ENCODE results near the gene RBBP9.
A peak's percentile ranks its signal among the peaks of the same experiment; 100 is the strongest.
"Not testable (repeated sequence)": the region's sequence is repeated elsewhere in the genome, so short reads cannot be mapped to it uniquely, and the experiment has no call there.

The RBBP9 gene

DNA sequence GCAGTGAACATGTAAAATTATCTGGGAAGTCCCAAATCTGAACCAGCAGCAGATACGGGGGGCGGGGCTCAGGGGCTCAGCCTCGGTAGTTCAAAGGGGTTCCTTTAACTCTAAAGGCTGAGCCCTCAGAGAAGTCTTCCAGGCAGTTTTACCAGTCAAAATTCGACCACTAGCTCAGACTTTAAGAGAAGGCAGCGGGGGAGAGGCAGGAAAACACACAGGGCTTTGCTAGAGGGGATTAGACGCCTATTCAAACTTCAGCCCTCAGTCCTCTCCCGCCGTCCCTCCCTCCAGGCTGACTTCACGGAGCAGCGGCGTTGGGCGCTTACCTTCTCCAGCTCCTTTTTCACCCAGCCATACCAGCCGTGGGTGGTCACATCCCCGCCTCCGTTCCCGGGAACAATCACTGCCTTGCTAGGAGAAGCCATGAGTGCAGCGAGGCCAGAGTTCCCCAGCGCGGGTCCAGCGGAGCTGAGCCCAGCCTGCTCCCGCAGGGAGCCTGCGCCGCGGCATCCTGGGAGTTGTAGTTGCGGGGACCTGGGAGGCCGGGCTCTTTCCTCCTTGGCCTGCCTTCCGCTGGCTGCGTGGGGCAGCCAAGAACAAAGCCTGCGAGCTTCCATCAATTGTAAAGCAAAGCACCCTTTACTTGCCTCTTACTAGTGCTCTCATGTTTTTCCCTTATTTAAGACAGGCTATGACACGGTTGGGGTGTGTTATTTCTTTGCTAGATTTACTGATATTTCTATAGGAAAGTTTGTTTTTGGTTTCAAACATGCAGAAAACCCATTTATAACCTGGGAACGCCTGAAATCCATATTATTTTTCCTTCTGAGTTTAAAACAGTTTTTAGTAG, at the start of gene RBBP9:
Gene RBBP9 (minus strand): TSS at position 486 of the 853 bp plus-strand sequence. CDS start 58 bp downstream, at position 428.
- DNase-seq = peak; percentile 90

- DNase-seq = no peak
Observed at GRCh38 chr20:18545566-18545965, 48.5 kb upstream of the RBBP9 start.

DNA sequence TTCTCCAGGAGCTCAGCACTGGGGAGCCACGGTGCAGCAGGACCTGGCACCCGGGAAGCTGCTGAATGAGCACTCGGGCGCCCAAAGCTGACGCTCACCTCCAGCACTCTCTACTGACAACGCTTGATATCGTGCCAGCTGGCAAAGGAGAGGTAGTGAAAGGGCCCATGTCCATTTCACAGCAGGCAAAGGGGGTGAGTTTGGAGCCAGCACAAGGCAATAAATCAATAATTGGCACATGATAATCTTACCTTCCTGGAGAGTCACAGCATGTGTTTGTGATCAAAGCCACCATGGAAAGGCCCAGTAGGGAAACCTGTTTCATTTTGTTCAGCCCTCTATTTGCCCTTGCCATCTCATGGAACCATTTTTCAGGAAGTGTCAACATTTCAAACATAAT, 46.9 kb upstream of the RBBP9 start:
- no peak for DNase-seq

- DNase-seq = no peak
Observed at GRCh38 chr20:18543216-18543615, 46.2 kb upstream of the RBBP9 start.

DNA sequence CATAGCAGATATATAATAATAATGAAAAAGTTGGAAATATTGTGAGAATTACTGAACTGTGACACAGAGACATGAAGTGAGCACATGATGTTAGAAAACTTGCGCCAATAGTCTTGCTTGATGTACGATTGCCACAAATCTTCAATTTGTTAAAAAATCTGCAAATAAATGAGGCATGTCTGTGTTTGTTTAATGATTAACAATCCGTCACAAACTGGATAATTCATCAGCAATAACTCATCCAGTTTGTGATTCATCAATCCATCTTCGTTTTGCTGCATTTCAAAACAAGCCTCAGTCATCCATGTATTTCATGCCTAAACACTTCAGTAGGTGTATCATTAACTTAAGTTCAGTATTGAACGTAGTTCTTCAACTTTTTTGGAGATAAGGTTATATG, 44.7 kb upstream of the RBBP9 start:
- DNase-seq = no peak

GRCh38 chr20:18537651-18538050, 40.6 kb upstream of the RBBP9 start:
- no peak for DNase-seq

DNA sequence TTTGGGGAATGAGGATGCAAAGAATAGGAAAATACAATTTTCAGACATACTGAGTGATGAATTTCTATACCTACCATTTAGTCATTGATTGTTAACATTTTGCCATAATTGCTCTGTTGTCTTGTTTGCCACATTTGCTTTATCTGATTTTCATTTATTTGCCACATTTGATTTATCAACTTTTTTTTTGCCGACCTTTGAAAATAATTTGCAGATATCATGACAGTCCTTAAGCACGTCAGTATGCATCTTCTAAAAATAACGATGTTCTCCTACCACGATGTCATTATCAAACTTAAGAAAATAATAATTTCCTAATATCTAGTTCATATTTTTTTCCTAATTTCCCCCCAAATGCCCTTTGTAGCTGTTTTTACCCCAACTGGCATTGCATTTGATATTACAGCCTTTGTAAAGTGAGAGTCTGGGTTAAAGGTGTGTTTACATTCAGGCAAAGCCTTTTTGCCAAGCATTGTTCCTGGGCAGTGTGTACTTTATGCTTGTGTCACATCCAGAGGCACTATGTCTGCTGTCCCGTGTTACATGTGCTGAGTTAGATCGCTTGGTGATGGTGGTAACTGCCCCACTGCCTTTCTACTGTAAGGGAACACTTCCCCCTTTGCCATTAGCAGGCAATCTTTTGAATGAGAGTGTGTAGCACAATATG, 37.1 kb upstream of the RBBP9 start:
- DNase-seq = no peak

GRCh38 chr20:18533491-18533890, 36.5 kb upstream of the RBBP9 start:
- DNase-seq = no peak

- no peak for DNase-seq
Observed at GRCh38 chr20:18532626-18533025, 35.6 kb upstream of the RBBP9 start.

GRCh38 chr20:18529041-18529440, 32.0 kb upstream of the RBBP9 start:
- DNase-seq = no peak

DNA sequence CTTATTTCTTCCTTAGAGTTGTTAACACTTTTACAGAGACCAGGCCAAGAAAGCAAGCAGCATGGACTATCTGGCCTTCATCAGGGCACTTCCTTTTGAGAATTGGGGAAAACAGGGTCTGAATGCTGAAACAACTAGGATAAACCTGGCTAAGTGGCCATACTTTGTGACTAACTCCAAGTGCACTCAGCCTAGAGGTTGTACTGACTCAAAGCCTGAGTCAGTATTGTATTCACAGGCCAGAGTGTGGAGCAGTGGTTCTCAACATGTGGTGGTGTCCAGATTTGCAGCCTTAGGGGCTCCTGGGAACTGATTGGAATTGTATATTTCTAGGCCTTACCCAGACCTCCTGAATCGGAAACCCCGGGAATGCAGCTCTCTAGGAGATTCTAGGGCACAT, 30.8 kb upstream of the RBBP9 start:
- DNase-seq = no peak

- DNase-seq = no peak
Observed at GRCh38 chr20:18527339-18527738, 30.3 kb upstream of the RBBP9 start.

DNA sequence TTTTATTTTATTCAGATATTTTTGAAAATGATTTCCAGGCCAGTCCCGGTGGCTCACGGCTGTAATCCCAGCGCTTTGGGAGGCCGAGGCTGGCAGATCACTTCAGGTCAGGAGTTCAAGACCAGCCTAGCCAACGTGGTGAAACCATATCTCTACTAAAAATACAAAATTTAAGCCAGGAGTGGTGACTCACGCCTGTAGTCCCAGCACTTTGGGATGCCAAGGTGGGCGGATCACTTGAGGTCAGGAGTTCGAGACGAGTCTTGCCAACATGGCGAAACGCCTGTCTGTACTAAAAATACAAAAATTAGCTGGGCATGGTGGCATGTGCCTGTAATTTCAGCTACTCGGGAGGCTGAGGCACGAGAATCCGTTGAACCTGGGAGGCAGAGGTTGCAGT, 29.7 kb upstream of the RBBP9 start:
- DNase-seq = not testable (repeated sequence)

DNA sequence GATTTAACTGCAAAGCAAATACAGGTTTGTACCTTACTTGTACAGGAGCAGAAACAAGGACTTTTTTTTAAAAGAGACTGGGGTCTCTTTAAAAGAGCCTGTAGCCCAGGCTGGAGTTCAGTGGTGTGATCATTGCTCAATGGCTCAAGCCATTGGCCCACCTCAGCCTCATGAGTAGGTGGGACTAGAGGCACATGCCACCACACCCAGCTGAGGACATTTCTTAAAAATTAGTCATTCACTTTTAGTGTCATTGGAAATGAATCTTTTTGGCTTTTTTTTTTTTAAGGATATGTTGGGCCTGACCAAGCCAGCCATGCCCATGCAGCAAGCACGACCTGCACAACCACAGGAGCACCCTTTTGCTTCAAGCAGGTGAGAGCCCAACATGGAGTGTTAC, 27.6 kb upstream of the RBBP9 start:
- DNase-seq = no peak

DNA sequence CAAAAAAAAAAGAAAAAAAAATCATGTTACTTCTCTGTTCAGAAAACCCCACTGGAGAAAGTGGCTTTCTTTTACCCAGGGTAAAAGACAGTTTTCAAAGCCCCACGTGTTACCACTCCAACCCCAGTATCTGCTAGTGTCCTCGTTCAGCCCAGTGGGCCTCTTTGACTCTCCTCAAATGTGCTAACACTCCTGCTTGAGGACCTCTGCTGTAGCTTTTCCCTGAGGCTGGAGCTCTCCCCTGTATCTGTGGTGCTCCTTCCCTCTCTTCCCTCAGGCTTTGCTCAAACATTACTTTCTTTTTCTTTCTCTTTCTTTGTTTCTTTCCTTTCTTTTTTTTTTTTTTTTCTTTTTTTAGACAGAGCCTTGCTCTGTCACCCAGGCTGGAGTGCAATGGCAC, 26.0 kb upstream of the RBBP9 start:
- DNase-seq = no peak

DNA sequence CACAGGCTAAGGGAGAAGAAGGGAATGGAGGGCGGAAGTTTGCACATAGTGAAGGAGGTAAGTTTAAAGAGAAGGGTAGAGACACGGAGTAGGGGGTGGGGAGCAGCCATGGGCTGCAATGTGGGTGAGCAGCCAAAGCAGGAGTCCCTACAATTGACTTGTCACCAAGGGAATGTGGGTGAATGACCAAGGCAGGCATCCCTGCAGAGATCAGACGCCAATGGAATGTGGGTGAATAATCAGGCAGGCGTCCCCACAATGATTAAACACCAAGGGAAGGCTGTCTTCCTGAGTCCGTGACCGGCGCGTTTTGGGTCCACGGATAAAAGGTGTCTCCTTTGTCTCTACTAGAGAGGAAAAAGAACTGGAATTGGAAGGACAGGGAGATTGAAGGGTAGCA, 25.0 kb upstream of the RBBP9 start:
- not testable (repeated sequence) for DNase-seq

- DNase-seq = no peak
Observed at GRCh38 chr20:18515973-18516372, 18.9 kb upstream of the RBBP9 start.

DNA sequence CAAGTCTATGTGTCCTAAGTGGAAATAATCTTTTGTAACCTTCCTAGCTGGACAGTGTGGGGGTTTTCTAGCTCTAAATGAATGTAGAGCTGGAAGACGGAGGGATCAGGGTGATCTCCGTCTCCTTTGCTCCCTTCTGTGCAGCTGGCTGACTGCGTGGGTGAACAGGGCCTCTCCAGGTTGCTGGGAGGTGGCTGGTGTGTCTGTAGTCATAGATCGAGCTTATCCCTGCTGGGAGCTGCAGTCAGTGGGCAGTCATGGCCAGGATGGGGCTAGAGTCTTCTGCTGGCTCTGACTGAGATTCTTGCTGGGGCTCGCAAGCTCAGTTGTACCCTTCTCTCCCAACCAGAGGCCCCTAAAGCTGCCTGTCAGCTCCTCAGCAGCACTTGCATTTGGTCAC, 17.1 kb upstream of the RBBP9 start:
- no peak for DNase-seq

- DNase-seq = no peak
Observed at GRCh38 chr20:18513208-18513607, 16.2 kb upstream of the RBBP9 start.

DNA sequence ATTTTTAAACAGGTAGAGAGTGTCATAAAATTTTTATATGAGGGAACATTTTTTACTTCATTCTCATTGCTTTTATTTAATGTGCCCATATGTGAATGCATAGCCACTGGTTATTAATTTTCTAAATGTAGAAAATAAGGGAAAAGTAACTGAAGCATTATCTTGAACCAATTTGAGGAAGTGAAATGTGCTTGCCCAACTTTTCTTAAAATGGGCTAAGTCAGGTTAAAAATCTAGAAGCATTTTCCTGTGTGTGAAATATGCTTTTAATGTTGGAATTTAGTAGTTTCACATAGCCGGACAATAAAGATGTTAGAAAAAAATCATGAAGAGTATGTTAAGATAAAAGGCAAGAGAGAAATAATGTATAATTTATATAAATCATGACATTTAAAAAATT, 14.5 kb upstream of the RBBP9 start:
- DNase-seq = no peak

DNA sequence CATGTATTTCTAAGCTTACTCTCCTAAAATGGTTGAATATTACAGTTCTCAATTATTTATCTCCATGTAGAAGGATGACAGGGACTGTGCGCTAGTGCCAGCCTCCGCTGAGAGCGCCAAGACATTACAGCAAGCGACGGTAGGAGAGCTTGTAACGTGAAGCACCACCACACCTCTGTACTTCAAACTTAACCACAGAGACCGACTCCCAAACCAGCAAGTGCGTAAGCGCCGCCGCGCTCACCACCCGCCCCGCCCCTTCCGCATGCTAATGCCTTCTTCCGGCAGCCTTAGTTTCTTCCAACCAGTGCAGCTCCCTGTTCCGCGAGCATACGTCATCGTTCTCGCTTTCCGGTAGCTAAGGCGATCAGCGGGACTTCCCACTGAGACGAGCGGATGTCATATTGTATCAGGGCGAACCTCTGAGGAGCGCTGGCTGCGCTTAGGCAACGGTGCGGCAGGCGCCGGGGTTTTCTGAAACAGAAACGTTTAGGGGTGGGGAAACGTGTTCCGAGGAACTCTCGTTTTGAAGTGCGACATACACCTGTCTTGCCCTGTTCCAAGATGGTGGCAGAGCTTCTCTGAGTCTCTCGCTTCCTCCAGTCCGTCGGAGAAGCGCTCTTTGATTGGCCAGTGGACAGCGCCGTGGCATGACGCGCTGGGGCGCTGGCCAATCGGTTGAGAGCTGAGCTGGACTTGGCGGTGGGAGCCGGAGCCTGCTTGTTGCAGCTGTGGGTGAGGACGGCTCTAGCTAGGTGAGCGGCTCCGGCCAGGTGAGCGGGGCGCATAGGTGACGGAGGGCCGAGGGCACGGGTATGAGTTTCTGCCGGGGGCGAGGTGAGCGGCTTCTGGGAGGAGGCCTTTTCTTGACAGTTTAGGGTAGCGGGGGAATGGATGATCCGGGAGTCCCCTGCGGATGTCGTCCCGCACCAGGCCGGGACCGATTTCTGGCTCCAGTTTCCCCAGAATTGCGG, 10.5 kb upstream of the RBBP9 start, which contains the start of gene SEC23B:
Gene SEC23B (plus strand): TSS at position 723 of the 974 bp plus-strand sequence. CDS start 2,896 bp downstream, outside the sequence.
- DNase-seq = peak; percentile 99

DNA sequence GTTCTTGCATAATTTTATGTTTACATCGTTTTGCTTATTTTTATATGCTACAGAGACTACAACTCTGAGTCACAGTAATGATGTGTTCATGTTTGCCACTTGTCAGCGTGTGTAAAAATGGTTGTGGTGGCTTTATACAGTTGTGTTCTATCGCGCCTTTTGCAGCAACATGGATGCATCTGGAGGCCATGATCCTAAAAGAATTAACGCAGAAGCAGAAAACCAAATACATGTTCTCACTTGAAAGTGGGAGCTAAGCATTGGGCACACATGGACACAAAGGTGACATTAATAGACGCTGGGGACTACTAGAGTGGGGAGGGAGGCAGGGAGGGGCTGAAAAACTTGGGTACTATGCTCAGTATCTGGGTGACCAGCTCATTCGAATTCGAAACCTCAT, 9.7 kb upstream of the RBBP9 start:
- peak; percentile 64 for DNase-seq

- DNase-seq = no peak
Observed at GRCh38 chr20:18504479-18505060, 7.5 kb upstream of the RBBP9 start.

All from DMS53 (cell line).